ENCODE measurements around the gene OTUD3.

GRCh38 chr1:19955534-19956170 lies 73.5 kb downstream of the OTUD3 start:
- TF ChIP-seq CTCF (IDR thresholded peaks at IDR 0.05) (no peak), POLR2A (IDR thresholded peaks at IDR 0.05) (no peak)
